ENCODE results near the gene TWF2.
A peak's percentile ranks its signal among the peaks of the same experiment; 100 is the strongest.

TWF2 gene

DNA sequence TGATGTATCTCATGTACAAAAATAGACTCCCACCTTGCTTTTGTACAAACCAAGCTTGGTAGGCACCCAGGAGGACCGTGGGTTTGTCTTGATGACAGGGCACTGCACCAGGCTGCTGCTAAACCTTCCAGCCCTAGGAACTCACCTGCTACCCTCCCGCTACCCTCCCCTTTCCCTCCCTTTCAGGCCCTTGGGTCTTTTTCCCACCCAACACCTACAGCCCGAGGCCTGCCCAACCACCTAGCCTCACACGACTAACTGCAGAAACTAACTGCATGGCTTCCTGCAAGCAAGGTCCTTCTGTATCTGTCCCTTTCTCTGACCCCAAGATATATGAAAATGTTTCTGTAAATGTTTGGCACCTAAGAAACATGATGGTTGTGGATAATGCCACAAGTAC lies 17.7 kb upstream of the TWF2 start:
- no peak for FAIRE-seq

DNA sequence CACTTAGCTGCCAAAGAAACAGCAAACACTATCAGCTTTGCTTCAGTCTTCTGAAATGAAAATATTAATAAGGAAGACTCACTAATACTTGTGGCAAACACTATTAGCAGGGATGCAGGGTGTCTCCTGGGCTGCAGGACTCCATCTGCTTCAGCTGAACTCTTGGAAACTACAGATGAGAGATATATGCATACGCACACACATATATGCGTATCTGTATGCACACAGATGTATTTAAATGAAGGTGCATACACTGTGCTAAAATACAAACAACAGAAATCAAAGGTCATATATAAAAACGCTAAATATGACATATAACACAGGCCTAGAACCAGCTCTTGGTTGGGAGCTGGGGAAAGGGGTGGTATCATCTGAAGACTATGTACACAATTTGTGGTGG lies 17.2 kb upstream of the TWF2 start:
- FAIRE-seq: no peak

DNA sequence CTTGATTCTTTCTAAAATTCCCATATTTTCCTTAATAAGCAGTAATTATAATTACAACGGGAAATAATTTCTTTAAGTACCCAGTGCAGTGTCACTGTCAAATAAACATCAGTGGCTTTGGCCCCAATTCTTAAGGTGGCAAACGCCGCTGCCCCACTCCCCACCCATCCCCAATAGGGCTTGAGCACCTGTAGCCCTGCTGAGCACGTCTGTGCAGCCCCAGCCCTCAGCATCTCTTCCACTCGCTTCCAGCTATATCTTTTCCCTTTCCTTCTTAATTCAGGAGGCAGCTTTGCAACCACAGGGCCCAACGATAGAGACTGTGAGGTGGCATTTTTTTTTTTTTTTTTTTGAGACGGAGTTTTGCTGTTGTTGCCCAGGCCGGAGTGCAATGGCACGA lies 15.7 kb upstream of the TWF2 start:
- FAIRE-seq: no peak

DNA sequence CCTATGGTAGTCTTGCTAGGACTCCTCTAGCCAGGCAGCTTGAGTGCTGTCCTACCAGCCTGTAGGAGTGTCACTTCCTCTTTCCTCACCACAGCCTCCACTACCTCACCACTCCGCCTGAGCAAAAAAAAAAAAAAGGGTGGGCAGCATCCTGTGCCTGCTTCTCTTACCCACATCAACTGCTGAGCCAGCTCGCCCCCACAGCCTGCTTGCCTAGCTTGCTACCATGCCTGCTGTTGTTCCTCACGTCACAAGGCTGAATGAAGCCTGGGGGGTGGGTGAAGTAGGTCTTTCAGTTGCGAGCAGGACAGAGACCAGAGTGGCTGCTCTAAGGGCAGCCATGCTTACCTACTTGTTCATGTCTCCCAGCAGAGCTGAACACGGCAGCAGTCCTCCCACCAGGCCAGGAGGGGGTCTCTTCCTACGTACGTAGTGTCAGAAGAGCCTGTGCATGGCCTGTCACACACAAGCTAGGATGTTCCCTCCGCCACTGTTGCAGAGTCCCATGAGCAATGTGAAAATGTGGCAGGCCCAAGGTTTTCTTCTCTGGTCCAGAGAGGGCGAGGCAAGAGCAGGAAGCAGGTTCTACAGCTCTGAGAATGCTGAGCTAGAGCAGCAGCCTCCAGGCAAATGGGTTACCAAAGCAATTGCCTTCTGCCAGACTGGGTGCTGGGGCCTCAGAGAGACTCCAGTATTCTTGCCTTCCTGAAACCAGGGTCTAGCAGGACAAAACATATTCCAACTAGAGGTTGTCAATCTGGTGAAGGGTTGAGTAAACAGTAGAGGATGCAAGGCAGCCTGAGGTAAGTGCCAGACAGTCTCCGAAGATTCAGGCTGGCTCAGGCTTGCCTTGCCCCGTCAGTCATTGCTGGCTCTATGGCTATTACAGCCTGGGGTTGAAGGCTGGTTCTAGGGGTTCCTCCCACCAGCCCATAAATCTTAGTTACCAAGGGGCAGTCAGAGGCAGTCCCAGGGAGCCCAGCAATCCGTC lies 14.7 kb upstream of the TWF2 start:
- no peak for FAIRE-seq

DNA sequence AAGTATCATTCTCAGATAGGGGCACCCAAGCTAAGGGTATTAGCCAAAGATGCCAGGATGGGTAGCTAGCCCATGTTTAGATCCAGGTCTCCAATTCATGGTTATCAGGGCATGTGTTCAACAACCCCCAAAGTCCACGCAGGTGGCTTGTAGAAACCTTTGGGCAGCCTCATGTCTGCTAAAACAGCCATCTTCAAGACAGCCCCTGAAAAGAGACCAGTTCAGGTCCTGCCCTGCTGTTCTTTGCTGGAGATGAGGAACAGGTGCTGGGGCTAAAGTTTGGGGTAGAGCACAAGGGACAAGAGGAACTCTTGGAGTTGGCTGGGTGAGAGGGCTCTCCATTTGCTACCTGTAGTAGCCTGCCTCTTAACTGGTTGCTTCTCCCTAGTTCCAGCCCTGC lies 11.2 kb upstream of the TWF2 start:
- FAIRE-seq: no peak

DNA sequence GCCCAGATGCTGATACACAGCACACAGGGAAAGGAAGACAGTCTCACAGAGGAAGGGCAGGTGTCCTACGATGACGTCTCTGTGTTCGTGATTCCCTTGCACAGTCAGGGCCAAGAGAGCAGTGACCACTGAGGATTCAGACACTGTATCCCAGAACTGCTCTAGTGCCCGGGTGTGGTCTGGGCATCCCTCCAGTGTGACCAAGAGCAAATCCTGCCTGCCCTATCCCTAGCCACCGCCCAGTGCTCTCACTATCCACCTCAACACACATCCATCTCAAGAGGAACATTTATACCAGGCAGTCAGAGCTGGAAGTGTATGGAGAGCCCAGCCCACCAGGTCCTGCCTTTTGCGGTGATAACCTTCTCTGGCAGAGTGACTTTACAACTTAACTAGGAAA lies 10.7 kb upstream of the TWF2 start:
- FAIRE-seq: no peak

DNA sequence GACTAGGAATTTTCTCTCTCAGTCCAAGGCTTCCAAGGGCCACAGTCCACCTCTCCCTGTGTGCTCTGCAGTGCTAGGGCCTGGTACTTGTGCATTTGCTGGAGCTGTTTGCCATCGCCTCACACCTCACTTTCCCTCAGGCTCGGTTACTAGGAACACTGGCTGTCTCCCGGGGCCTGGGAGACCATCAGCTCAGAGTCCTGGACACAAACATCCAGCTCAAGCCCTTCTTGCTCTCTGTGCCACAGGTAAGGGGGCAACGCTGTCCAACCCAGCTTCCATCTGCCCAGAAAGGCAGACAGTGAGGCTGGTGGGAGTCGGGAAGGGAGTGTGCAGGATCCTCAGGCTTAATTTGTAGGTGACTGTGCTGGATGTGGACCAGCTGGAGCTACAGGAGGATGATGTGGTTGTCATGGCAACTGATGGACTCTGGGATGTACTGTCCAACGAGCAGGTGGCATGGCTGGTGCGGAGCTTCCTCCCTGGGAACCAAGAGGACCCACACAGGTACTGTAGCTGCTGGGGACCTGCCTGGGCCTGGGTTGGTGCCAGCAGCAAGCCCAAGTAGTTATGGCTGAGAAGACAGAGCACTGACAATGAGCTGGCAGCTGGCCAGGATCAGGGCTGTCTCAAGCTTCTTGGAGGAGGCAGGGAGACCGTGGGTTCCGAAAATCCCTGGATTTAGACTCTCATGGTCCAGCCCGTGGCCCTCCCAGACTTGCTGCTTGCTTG lies 10.0 kb upstream of the TWF2 start:
- no peak for FAIRE-seq

DNA sequence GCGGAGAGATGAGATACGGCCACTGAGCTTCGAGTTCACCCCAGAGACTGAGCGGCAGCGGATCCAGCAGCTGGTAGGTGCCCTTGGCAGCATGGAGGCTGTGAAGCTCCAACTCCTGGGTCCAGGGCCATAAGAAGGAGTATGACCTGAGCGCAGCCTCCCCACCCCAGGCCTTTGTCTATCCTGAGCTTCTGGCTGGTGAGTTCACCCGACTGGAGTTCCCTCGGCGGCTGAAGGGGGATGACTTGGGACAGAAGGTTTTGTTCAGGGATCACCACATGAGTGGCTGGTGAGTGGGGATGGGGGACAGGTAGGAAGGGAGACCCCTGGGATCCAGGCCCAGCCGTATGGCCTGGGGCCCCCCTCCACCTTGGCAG lies 9.2 kb upstream of the TWF2 start:
- no peak for FAIRE-seq

DNA sequence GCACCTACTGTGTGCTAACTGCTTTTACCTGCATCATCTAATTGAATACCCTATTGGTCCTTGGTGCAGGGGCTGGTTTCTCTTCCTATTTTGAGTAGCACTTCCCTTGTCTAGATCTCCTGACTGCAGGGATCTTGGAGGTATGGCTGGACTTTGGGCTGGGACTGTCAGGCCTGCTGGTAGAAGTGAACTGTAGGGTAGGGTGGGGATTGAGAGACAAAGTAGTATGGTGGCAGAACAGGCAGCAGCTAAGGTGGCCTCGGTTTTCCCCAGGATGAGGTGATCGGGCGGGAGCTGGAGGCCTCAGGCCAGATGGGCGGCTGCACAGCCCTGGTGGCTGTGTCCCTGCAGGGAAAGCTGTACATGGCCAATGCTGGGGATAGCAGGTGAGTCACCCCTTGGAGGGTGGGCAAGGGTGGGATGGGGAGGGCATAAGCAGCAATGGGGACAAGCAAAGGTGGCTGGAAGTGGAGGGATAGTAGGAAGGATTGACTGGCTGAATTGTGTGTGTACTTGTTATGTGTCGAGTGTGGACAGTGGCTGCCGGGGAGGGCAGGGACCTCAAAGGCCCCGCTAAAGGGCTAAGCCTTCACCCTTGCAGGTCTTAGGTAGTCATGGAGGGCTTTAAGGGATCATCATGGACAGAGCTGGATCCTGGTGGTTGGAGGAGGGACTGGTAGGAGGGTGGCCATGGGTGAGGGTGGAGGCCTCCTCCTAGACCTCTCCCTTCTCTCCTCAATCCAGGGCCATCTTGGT lies 8.6 kb upstream of the TWF2 start:
- FAIRE-seq: no peak

DNA sequence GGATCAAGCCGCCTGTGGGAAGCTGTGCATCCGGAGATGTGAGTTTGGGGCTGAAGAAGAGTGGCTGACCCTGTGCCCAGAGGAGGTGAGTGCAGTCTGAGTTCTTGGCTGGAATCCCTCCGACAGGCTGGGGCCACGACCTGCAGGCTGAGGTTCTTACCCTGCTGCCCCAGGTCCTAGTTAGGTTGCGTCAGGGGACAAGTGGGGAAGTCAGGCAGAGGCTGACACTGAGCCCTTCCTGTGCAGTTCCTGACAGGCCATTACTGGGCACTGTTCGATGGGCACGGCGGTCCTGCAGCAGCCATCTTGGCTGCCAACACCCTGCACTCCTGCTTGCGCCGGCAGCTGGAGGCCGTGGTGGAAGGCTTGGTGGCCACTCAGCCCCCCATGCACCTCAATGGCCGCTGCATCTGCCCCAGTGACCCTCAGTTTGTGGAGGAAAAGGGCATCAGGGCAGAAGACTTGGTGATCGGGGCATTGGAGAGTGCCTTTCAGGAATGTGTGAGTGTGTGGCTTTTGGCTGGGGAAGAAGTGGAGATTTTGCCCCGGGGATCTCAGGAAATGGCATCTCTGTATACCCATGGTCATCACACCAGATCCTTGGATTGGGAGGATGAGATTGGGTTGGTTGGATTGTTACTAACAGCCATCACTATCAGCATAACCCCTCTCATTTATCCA lies 7.9 kb upstream of the TWF2 start:
- no peak for FAIRE-seq

DNA sequence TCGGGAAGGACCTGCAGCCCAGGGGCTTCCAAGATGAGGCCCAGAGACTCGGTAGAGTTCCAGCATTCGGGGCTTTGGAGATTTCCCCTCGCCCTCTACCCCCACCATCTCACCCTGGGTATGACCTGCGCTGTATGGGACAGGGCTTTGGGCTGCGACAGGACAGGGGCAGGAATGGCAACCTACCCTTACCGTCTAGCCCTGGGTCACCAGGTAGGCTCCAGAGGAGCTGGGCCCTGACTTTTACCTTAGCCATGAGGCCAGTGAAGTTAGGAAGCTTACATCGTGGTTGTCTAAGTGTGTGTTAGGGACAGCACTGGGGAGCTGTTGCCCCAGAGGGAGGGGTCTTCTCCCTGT lies 7.3 kb upstream of the TWF2 start:
- FAIRE-seq: no peak

DNA sequence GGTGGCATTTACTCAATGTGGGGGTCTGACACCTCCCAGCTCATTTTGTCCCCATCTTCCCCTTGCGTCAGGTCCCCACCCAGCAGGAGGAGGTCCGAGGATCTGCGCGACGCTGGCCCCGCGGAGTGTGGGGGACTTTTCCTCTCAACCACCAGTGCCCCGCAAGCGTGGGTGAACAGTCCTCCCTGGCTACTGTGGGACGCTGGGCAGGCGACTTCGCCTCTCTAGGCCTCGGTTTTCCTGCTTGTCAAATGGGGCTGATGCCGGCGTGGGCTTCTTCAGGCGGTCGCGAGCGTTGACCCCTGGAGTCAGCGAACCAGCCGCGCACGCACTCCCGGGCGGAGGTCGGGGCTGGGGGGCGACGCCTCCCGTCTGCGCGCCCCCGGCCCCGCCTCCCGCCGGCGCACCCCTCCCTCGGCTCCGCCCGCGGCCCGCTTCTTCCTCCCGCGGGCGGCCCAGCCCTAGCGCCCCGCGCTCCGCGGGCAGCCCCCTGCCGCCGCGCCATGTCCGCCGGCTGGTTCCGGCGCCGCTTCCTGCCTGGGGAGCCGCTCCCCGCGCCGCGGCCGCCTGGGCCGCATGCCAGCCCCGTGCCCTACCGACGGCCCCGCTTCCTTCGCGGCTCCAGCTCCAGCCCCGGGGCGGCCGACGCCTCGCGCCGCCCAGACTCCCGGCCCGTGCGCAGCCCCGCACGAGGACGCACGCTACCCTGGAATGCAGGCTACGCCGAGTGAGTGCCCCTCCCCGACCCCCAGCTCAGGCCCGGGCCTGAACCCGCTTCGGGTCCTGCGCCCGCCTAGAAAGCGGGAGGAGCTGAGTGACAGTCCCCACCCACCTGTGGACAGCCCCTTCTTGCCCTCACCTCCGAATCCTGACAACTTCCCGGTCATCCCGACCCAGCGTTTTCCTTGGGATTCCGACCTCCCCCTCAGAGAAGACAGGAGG lies 6.6 kb upstream of the TWF2 start, which contains the start of gene PPM1M:
PPM1M (plus strand) TSS at position 438 of the 942 bp plus-strand sequence; CDS start at position 504, 66 bp downstream.
- no peak for FAIRE-seq

DNA sequence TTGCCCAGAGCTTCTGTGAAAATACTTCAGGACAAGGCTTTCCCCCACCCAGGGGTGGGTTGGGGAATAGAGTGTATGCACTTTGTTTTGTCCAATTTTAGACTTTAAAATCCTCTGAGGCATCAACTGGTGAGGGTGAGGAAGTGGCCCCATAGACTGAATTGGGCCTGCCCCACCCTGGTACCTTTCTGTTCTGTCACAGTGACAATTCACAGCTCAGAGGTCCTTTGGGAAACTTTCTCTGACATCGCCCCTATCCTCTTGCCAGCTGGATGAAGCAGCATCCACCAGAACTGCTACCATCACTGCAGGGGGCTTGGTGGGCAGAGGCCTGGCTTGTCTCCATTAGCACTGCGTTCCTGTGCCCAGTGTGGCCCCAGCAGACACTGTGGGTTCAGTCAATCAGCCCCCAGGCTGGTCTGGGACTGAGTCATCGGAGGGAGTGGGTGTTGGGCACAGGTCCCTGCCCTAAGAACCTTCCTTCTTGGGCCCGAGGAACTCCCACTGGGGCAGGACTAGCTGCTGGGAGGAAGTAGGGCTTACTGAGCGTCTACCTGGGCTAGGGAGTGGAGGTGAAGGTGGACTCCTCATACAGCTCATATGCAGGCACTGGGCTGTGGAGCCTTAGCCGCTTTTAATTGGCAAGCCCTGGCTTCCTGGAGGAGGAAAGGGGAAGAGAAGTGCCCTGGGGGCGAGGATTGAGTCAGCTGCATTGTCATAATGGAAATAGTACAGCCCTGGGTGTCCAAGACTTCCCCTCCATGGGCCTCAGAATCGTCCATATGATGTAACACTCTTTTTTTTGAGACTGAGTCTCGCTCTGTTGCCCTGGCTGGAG lies 5.1 kb upstream of the TWF2 start:
- no peak for FAIRE-seq

DNA sequence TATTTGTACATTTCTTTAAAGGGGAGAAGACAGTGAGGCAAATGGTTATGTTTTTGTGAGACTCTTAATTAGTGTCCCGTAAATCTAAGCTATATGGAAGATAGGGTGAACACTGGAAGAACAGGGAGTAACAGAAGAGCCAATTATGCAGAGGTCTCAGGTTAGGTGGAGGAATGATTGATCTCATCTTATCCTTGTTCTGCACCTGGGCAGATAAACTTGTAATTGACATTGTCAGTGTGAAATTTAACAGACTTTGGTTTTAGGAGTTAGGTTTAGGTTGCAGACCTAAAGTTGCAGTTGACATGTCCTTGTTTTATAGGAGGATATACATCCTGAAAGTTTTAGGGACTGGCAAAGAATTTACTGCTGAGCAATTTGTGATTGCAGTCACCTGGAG lies 3.1 kb upstream of the TWF2 start:
- no peak for FAIRE-seq

DNA sequence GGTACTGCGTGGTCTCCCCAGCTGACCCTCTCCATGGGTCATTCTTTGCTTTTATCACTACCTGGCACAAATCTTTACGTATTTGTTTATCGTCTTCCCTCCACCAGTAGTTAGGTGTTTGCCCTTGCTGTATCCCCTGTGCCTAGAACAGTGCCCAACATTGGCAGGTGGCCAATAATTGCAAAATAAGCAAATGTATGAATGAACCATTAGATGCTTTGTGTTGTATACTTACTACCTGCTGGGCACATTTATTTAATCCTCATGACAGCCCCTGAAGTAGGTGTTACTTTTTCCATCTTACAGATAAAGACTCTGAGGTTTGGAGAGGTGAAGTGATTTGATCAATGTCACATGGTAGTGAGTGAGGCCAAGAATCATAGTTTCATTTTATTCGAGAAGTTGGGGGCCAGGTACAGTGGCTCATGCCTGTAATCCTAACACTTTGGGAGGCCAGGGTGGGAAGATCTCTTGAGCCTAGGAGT lies 2.0 kb upstream of the TWF2 start:
- no peak for FAIRE-seq

DNA sequence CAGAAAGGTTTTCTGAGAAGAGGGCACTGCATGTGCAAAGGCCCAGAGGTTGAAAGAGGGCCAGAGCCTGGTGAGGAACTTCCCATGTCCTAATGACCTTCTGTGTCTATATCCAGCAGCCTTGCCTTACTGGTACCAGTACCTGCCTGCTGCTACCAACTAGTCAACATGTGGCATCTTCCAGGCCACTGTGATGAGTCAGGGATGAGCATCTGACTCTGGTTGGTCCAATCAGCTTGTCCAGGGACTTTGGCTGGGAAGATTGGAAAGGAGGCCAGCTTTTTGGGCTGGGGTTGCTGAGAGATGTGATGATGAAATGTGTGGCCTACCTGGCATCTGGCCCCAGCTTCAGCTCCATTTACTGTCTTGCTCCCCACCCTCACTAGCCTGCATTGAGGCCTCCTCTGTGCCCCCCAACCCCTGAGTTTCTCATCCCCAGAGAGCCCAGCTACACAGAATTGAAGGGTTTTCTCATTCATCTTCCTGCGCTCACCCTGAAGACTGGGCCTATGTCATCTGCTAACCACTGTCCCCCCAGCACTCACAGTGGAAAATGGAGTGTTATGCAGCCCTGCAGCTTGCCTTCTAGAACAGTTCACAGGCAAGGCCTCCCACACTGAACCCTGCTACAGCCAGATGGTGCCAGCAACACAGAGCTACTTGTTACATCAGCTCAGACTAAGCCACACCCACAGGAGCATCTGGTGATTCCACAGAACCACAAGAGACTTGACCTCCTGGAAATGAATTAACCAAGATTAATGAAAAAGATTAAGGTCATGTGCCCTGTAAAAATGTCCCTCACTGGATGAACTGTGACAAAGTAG lies 1.3 kb upstream of the TWF2 start:
- peak; percentile 36 for FAIRE-seq

DNA sequence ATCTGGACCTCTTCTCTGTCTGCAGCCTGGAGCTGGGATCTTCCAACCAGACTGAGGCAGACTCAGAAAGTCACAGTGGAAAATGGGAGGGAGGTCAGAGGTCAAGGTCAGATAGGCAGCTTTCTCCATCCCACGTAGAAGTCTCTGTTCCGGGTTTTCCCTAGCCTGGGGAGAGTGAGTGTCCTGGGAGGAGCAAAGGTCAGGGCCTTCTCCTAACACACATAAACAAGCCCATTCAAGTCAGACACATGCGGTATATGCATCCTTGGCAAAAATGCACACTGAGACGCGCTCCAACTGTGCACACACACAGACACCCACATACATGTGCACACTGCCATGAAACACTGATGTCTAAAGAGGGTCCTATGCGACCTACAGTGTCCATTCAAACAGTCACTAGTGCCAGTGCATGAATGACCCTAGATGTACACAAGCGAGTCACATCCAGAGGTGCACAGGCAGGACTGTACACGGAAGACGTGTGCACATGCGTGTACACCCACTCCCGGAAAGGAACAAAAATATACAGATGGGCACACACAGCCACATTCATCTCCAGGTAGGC lies 681 bp downstream of the TWF2 start:
- no peak for FAIRE-seq

DNA sequence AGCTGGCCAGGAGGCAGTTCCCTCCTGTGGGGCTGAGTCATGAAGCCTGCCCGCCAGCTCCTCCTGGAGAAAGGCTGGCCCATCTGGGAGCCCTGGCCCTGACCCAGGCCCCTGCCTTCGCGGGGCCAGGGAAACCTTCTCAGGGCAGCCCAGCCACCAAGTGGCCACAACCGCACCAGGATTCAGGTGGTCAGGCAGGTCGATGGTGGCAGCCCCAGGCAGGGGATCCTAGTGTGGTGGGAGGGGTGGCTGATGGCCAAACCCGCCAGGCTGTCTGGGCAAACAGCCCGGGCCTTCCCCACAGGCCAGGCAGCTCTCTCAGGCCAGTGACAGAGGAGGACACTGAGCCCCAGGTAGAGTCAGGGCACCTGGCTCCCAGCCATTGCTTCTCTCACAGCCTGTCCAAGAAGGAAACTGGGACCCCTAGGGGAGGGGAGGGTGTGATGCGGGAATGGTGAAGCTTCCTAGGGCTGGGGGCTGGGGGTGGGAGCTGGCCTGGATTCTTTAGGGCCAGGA lies 1.2 kb downstream of the TWF2 start:
- FAIRE-seq: no peak

Measured in islet of Langerhans (tissue), 1 donor.